CD4-positive, alpha-beta T cell treated with Interleukin-17A for 1 hour (primary cell): ENCODE data around the gene CCDC138.

Source experiments
- DNase-seq: peaks from one replicate; pipeline ENCODE4 v3.0.0-alpha.2; 2020

CCDC138 gene

DNA sequence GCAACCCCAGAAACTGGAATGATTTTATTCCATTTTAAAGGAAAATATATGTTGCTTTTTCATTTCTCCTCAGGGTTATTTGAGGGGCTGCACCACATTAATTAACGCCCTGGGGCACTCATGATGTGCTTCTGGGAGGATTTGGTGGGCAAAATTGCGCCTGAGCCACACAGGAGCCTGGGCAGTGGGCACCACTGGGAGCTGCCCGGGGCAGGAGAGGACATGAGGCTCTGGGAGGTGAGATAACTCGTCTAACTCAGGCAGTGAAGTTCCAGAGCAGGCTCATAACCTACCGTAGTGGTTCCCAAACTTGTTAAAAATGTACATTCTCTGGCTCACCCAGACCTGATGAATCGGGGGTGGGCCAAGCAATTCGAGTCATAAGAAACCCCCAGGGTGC, 134.1 kb downstream of the CCDC138 start:
- DNase-seq: no peak

- no peak for DNase-seq
Observed at GRCh38 chr2:108921096-108922030, 134.8 kb downstream of the CCDC138 start.

GRCh38 chr2:108922141-108922915, 135.8 kb downstream of the CCDC138 start:
- DNase-seq: no peak

GRCh38 chr2:108923019-108923700, 136.6 kb downstream of the CCDC138 start:
- DNase-seq: no peak

DNA sequence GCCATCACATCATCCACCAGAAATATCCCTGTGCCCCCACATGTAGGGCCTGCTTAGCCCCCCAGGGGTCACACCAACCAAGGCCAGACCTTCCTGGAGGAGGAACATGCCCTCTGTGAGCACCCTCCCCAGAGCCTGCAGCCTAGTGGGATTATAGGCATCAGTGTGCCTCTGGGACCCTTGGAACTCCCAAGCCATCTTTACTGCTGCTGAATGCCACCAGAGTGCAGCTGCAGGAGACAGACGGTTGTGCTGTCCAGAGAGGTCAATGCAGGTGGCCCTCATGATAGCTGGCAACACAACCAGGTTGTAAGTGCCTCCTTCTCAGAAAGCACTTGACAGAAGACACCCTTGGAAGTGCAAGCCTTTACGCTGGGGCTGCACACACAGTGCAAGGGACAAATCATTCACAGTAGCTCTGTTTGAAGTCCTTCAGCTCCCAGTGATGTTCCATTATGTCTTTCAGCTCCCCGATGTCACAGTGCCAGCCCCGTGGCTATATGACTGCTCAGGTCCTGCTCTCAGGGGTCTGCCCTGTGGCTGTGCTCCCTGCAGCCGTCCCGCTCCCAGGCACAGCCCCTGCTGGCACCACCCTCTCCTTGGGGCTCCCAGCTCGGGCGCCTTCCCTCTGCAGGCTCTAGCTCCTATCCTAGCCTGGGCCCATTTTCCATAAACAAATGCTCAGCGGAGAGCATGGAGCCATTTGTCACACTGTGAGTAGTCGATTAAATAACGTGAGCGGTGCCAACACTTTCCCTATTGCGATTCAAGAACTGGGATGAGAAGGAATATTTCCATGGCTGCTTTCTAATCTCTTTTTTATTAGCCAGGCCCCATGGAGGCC, 137.4 kb downstream of the CCDC138 start:
- DNase-seq: no peak

DNA sequence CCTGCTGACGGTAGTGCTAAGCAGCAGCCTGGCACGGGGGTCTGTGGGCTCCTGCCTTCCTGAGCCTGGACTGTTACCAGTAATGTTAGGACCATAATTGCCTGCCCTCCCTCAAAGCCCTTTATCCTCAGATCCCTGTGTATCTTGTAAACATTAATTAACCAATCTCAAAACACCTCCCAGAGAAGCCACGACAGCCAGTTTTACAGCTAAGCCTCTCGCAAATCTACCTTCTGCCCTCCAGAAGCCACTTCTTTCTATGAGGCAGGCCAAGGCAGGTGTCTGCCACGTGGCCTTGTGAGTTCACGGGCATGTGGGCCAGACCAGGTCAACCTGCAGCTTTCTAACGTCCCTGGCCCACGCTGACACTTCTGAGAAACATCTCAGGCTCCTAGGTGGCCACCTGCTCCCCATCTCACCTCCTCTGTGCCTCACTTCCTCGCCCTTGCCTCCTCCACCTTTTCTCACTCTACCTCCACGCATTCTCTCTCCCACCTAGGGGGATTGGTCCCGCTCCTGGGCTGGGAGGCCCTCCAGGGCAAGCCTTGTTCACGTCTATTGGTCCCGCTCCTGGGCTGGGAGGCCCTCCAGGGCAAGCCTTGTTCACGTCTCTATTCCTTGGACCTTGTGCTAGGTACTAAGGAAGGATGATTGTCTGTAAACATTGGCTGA, 138.1 kb downstream of the CCDC138 start:
- no peak for DNase-seq

DNA sequence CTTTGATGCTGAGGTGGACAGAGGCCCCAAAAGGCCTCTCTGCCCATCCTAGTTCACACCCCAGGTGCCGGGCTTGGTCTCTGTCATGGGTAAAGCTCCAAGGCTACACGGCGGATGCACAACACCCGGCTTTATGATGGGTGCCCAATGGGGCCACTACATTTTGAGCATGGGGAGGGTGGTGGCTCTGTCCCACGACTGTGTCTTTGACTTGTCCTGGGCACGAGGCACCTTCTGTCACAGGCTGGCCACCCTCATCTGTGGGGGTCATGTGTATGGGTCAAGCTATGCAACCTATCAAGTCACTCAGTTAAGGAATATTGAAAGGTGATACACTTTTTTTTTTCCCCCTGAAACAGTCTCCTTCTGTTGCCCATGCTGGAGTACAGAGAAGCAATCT, 138.7 kb downstream of the CCDC138 start:
- no peak for DNase-seq

DNA sequence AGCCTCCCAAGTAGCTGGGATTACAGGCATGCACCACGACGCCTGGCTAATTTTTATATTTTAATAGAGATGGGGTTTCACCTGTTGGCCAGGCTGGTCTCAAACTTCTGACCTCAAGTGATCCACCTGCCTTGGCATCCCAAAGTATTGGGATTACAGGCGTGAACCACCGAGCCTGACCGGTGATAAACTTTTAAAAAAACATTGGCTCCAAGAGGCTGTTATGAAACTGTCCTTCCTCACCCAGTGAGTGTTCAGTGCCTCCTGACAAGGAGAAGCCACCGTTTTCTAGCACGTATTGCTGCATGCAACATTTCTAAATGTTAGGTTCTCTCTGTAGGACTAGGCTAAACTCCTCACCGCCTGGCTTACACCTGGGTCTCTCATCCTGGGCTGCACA, 139.2 kb downstream of the CCDC138 start:
- DNase-seq: no peak
